Nephron progenitor cell (in vitro differentiated cells): Measurements from ENCODE around the gene GAS7.

ENCODE experiments used
- DNase-seq: peaks from one replicate; pipeline ENCODE4 v3.0.0; 2021
- H3K27ac Mint-ChIP-seq: 2 replicates; pipeline ENCODE4 v1.8.0; 2021; ENCODE audit warnings: mild to moderate bottlenecking, moderate library complexity, mixed read lengths
- H3K27me3 Mint-ChIP-seq: 2 replicates; pipeline ENCODE4 v1.8.0; 2021; ENCODE audit warnings: mild to moderate bottlenecking, low read depth, mixed read lengths; ENCODE audit not compliant: poor library complexity
- H3K36me3 Mint-ChIP-seq: 2 replicates; pipeline ENCODE4 v1.8.0; 2021; ENCODE audit warnings: low read depth, mixed read lengths
- H3K4me1 Mint-ChIP-seq: 2 replicates; pipeline ENCODE4 v1.8.0; 2021; ENCODE audit warnings: mixed read lengths
- H3K4me3 Mint-ChIP-seq: 2 replicates; pipeline ENCODE4 v1.8.0; 2021; ENCODE audit warnings: mild to moderate bottlenecking, moderate library complexity, mixed read lengths
- H3K9me3 Mint-ChIP-seq: 2 replicates; pipeline ENCODE4 v1.8.0; 2021; ENCODE audit warnings: mild to moderate bottlenecking, moderate library complexity, mixed read lengths
- TF ChIP-seq, protein P1 (sequence below): fragments of 200-600 bp; sonication (generic); IDR thresholded peaks from 2 replicates; pipeline ENCODE4 v1.5.0; 2021; ENCODE audit warnings: antibody characterized with exemption

Gene GAS7

GRCh38 chr17:9878356-9878755 is 320.1 kb downstream of the GAS7 start:
- Mint-ChIP-seq H3K9me3 (peaks cover 36% of the 10 kb centered on the region), H3K27me3 (no peaks in the 10 kb centered on the region), H3K4me1 (peaks cover 15% of the 10 kb centered on the region), H3K4me3 (no peak overlapping the region), H3K36me3 (peaks cover 5% of the 10 kb centered on the region), H3K27ac (no peak overlapping the region)
- DNase-seq: no peak
- TF ChIP-seq, protein P1, sequence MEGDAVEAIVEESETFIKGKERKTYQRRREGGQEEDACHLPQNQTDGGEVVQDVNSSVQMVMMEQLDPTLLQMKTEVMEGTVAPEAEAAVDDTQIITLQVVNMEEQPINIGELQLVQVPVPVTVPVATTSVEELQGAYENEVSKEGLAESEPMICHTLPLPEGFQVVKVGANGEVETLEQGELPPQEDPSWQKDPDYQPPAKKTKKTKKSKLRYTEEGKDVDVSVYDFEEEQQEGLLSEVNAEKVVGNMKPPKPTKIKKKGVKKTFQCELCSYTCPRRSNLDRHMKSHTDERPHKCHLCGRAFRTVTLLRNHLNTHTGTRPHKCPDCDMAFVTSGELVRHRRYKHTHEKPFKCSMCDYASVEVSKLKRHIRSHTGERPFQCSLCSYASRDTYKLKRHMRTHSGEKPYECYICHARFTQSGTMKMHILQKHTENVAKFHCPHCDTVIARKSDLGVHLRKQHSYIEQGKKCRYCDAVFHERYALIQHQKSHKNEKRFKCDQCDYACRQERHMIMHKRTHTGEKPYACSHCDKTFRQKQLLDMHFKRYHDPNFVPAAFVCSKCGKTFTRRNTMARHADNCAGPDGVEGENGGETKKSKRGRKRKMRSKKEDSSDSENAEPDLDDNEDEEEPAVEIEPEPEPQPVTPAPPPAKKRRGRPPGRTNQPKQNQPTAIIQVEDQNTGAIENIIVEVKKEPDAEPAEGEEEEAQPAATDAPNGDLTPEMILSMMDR: no peak

GRCh38 chr17:9875441-9875840 is 323.0 kb downstream of the GAS7 start:
- Mint-ChIP-seq H3K36me3 (no peaks in the 10 kb centered on the region), H3K9me3 (peaks cover 9% of the 10 kb centered on the region), H3K4me1 (peaks cover 8% of the 10 kb centered on the region), H3K27ac (no peak overlapping the region), H3K4me3 (no peak overlapping the region), H3K27me3 (peaks cover 7% of the 10 kb centered on the region)
- DNase-seq: no peak
- TF ChIP-seq, protein P1: no peak

DNA sequence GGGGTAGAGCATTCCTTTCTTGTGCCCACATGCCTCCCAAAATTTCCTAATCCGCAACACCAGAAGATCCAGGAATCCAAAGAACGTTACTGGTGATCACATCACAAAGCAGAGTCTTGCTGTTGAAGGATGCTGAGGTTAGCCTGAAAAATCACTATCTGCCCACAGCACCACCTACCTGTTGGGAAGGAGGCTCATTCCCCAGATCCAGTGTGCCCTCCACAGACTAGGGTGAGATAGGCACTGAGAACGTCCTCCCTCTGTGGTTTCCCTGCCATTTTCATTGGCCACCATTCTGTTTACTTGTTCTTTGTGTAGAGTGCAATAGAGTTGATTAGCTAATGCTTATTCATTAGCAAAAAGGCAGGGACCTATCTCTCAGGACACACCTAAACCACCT is 323.7 kb downstream of the GAS7 start:
- no peak for DNase-seq
- H3K4me1 Mint-ChIP-seq: peaks cover 7% of the 10 kb centered on the region
- H3K36me3 Mint-ChIP-seq: no peaks in the 10 kb centered on the region
- H3K27me3 Mint-ChIP-seq: peaks cover 7% of the 10 kb centered on the region
- TF ChIP-seq, protein P1: no peak
- no peak overlapping the region for H3K27ac Mint-ChIP-seq
- no peak overlapping the region for H3K4me3 Mint-ChIP-seq
- H3K9me3 Mint-ChIP-seq: peaks cover 1% of the 10 kb centered on the region

DNA sequence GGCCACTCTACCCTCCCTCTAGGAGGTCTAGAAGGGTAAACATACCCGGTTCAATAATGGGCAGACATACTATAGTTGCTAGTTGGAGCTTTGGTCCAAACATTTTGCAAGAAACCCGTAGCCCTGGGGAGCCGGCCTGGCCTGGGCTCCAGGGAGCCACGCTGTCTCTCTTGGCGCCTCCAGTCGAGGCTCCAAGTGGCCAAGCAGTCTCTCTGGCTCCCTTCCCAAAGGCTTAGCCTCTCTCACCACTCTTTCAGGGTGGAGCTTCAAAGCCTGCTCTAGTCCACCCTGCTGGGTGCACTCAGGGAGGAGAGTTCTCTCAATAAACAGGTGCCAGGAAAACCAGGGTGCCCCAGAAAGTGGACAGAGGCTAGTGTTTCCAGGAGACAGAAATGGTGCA is 325.6 kb downstream of the GAS7 start:
- no peaks in the 10 kb centered on the region for H3K36me3 Mint-ChIP-seq
- DNase-seq: no peak
- H3K27me3 Mint-ChIP-seq: peaks cover 7% of the 10 kb centered on the region
- H3K4me1 Mint-ChIP-seq: peaks cover 7% of the 10 kb centered on the region
- H3K4me3 Mint-ChIP-seq: no peak overlapping the region
- TF ChIP-seq, protein P1: no peak
- no peaks in the 10 kb centered on the region for H3K9me3 Mint-ChIP-seq
- no peak overlapping the region for H3K27ac Mint-ChIP-seq

DNA sequence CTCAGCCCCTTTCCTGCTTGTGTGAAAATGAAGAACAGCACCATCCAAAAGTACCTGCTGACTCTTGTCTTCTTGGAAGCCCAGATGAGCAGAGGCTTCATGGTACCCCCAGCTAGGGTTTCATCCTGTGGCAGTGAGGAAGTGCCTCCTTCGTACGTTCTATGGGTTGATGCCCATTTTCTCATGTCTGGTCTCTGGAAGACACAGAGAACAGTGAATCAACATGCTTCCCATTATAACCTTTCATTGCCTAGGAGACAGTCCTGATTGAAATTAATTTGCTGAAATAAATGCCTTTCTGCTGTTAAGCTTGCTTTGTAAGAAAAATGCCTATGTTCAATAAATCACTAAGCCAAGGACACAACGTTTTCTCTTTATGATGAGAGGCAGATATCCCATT is 329.9 kb downstream of the GAS7 start:
- Mint-ChIP-seq H3K9me3 (peaks cover 10% of the 10 kb centered on the region), H3K27me3 (peaks cover 11% of the 10 kb centered on the region), H3K36me3 (no peaks in the 10 kb centered on the region), H3K27ac (no peak overlapping the region), H3K4me3 (no peak overlapping the region), H3K4me1 (no peaks in the 10 kb centered on the region)
- TF ChIP-seq, protein P1: no peak
- DNase-seq: no peak

DNA sequence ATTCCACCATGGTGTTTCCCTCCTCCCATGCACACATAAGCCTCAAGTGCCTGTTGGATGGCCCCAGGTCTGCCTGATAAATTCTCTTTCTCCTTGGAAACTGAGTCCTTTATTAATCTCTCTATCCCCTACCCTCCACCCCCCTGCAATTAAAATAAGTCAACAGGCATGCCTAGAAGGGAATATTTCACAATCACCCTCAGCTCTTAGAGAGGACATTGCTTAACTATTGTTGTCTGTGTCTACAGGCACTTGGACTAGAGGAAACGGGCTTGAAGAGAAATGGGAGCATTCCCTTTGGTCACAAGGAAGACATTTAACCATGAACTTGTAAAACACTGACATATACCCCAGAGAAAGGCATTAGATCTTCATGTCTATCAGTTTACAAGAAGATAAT is 332.8 kb downstream of the GAS7 start:
- TF ChIP-seq, protein P1: no peak
- no peak overlapping the region for H3K4me3 Mint-ChIP-seq
- no peaks in the 10 kb centered on the region for H3K36me3 Mint-ChIP-seq
- no peak for DNase-seq
- peaks cover 22% of the 10 kb centered on the region for H3K9me3 Mint-ChIP-seq
- peaks cover 15% of the 10 kb centered on the region for H3K27me3 Mint-ChIP-seq
- H3K27ac Mint-ChIP-seq: no peak overlapping the region
- no peaks in the 10 kb centered on the region for H3K4me1 Mint-ChIP-seq
